Panc1 (cell line): ENCODE data around the gene BTRC. TPM values are rescaled to one million over a fixed set of nuclear protein-coding genes. Genes with fewer than 3 reads are reported as not detected.

Experiments used
- ATAC-seq: fragments of 200-7000 bp; cut with Tn5 transposase; 2 replicates; pipeline ENCODE4 v1.9.1; 2020; ENCODE audit warnings: mild to moderate bottlenecking, moderate library complexity
- BruUV-seq: library from RNA; stranded (reverse); fragments of 400-500 nt; replicated peaks from 2 replicates; lab custom pipeline; 2021; lab: Mats Ljungman, UMichigan
- CTCF ChIA-PET: fragments of 300-600 bp; sonication (Branson Sonifier 250); formaldehyde crosslinking; loops from one replicate; lab custom pipeline; 2022; ENCODE audit warnings: antibody characterized with exemption; lab: Charles Lee
- POLR2A ChIA-PET: fragments of 300-600 bp; sonication (Branson Sonifier 250); formaldehyde crosslinking; loops from one replicate; lab custom pipeline; 2022; ENCODE audit warnings: antibody characterized with exemption; lab: Charles Lee
- DNase-seq: peaks from one replicate; pipeline ENCODE4 v3.0.0-alpha.2; 2010; ENCODE audit warnings: low read depth, low spot score
- H3K27ac ChIP-seq: 2 replicates; pipeline ENCODE4 v1.5.1; 2011; ENCODE audit warnings: mild to moderate bottlenecking, low read length, inconsistent platforms
- H3K27me3 ChIP-seq: fragments of 200-500 bp; sonication (Bioruptor generic); 2 replicates; pipeline ENCODE4 v1.6.0; 2014; ENCODE audit warnings: low read length, inconsistent platforms; ENCODE audit not compliant: control insufficient read depth, insufficient read depth
- H3K36me3 ChIP-seq: fragments of 200-500 bp; sonication (Bioruptor generic); 2 replicates; pipeline ENCODE4 v1.5.1; 2014; ENCODE audit warnings: inconsistent platforms, mild to moderate bottlenecking, low read length, moderate library complexity; ENCODE audit not compliant: control insufficient read depth, insufficient read depth
- H3K4me1 ChIP-seq: 2 replicates; pipeline ENCODE4 v1.5.1; 2011; ENCODE audit warnings: inconsistent platforms, mild to moderate bottlenecking, low read length, moderate library complexity; ENCODE audit not compliant: control insufficient read depth, insufficient read depth
- H3K4me3 ChIP-seq, 2 experiments: 2 replicates each; pipeline ENCODE4 v1.5.1; 2011 to 2012; ENCODE audit warnings: low read depth in 2 of 2, low read length in 2 of 2, mild to moderate bottlenecking in 2 of 2, inconsistent platforms in 1 of 2, moderate library complexity in 1 of 2
- H3K9me3 ChIP-seq: fragments of 200-500 bp; sonication (Bioruptor generic); 2 replicates; pipeline ENCODE4 v1.5.1; 2014; ENCODE audit warnings: low read depth, mild to moderate bottlenecking, inconsistent platforms, low read length, moderate library complexity; ENCODE audit not compliant: control insufficient read depth, insufficient read depth
- CTCF ChIP-seq: fragments of 450-650 bp; IDR thresholded peaks from 2 replicates; pipeline ENCODE4 v1.5.1; 2017; ENCODE audit warnings: mild to moderate bottlenecking
- POLR2AphosphoS5 ChIP-seq: IDR thresholded peaks from 2 replicates; pipeline ENCODE4 v1.6.1; 2012; ENCODE audit warnings: mild to moderate bottlenecking, low read depth, low read length, moderate library complexity
- REST ChIP-seq, 2 experiments: IDR thresholded peaks; 2 replicates each; pipeline ENCODE4 v1.6.1; 2011 to 2012; ENCODE audit warnings: low read depth in 2 of 2, control low read depth in 1 of 2, low read length in 1 of 2, mild to moderate bottlenecking in 1 of 2, moderate library complexity in 1 of 2; ENCODE audit not compliant: insufficient read depth in 1 of 2
- SIN3A ChIP-seq: IDR thresholded peaks from 2 replicates; pipeline ENCODE4 v1.6.1; 2012; ENCODE audit warnings: low read depth, mild to moderate bottlenecking, low read length, moderate library complexity, borderline replicate concordance; ENCODE audit not compliant: insufficient read depth
- TCF7L2 ChIP-seq: IDR thresholded peaks from 2 replicates; pipeline ENCODE4 v1.6.1; 2011; ENCODE audit warnings: mild to moderate bottlenecking, low read depth, low read length, inconsistent platforms
- in situ Hi-C: cut with HindIII; loops from 2 replicates; pipeline ENCODE4 v1.10.0; 2016; ENCODE audit warnings: low sequenced_read_pairs, low pct_unique_long_range_greater_than_20kb
- intact Hi-C: fragments of 100-400 bp; cut with micrococcal nuclease; formaldehyde crosslinking; loops from one replicate; pipeline ENCODE4 v1.10.0; 2022; ENCODE audit not compliant: unreplicated experiment
- total RNA-seq: library from RNA; stranded (reverse); gene quantifications from one replicate; pipeline ENCODE4 v1.2.1, GENCODE V29; 2021; ENCODE audit not compliant: unreplicated experiment

BTRC gene
- total RNA-seq, 1 experiment from 2014 or later = 22.1 TPM

GRCh38 chr10:101380353-101381017 lies 26.5 kb downstream of the BTRC start:
- ATAC-seq (no peak), DNase-seq (no peak)
- H3K27ac ChIP-seq = no peak overlapping the region
- ChIA-PET CTCF (no interaction called here), POLR2A (no interaction called here)
- no TSS peak for BruUV-seq
- TF ChIP-seq POLR2AphosphoS5 (no peak), CTCF (no peak), SIN3A (no peak), TCF7L2 (no peak), REST (IDR thresholded peaks at IDR 0.05; ENCODE audit: insufficient read depth in 1 of 2, low read depth in 2 of 2, low read length in 1 of 2) (no peak)
- intact Hi-C loops (no loop called here), in situ Hi-C loops (no loop called here)
- no peaks in the 10 kb centered on the region for H3K27me3 ChIP-seq
- no peaks in the 10 kb centered on the region for H3K4me1 ChIP-seq
- no peaks in the 10 kb centered on the region for H3K9me3 ChIP-seq
- no peaks in the 10 kb centered on the region for H3K36me3 ChIP-seq
- H3K4me3 ChIP-seq = no peak overlapping the region

- ChIA-PET POLR2A (no interaction called here), CTCF (no interaction called here)
- ATAC-seq (no peak), DNase-seq (no peak)
- no TSS peak for BruUV-seq
- Histone ChIP-seq H3K9me3 (no peaks in the 10 kb centered on the region), H3K4me1 (no peaks in the 10 kb centered on the region), H3K36me3 (no peaks in the 10 kb centered on the region), H3K27ac (no peak overlapping the region), H3K4me3 (no peak overlapping the region), H3K27me3 (no peaks in the 10 kb centered on the region)
- TF ChIP-seq TCF7L2 (no peak), REST (IDR thresholded peaks at IDR 0.05; ENCODE audit: insufficient read depth in 1 of 2, low read depth in 2 of 2, low read length in 1 of 2) (no peak), SIN3A (no peak), POLR2AphosphoS5 (no peak), CTCF (no peak)
- intact Hi-C loops (no loop called here), in situ Hi-C loops (no loop called here)
Observed at GRCh38 chr10:101385866-101386658, 32.1 kb downstream of the BTRC start.
